Measurements from ENCODE around the gene NUCB2. TPM values are rescaled to one million over a fixed set of nuclear protein-coding genes. Genes with fewer than 3 reads are reported as not detected.

Gene NUCB2
- total and polyA plus RNA-seq, 10 of the 15 experiments (the other 5 are each of a cell fraction or from before 2014, with no cell fraction given) = 16.0 to 74.1 (median 52.1) TPM

GRCh38 chr11:17273211-17273610, 3.3 kb upstream of the NUCB2 start:
- Histone ChIP-seq H3K27ac (ENCODE audit: control insufficient read depth, insufficient read depth) (no peak overlapping the region), H3K36me3 (ENCODE audit: control insufficient read depth in 2 of 2, insufficient read depth in 2 of 2, low read length in 1 of 2) (no peaks in the 10 kb centered on the region), H3K9ac (ENCODE audit: control insufficient read depth, insufficient read depth, low read length) (no peak overlapping the region), H3K4me1 (ENCODE audit: control insufficient read depth, insufficient read depth, low read length) (peaks cover 9% of the 10 kb centered on the region), H3K27me3 (replicated peaks in 1 of 2; ENCODE audit: control insufficient read depth in 2 of 2, insufficient read depth in 2 of 2, low read length in 1 of 2) (peaks cover 0 to 2% of the 10 kb centered on the region in 2 experiments; a peak in 2 of 4 replicates), H3K4me2 (ENCODE audit: control insufficient read depth, insufficient read depth) (no peak overlapping the region), H3K79me2 (ENCODE audit: control insufficient read depth, insufficient read depth, low read length) (peaks cover 3% of the 10 kb centered on the region), H4K20me1 (ENCODE audit: control insufficient read depth, insufficient read depth) (no peaks in the 10 kb centered on the region), H3K4me3 (no peak overlapping the region), H2AFZ (ENCODE audit: control insufficient read depth, low read depth, low read length) (no peak overlapping the region), H3K9me3 (replicated peaks; ENCODE audit: control insufficient read depth, insufficient read depth, low read length) (no peaks in the 10 kb centered on the region)
- RAD21 ChIA-PET (ENCODE audit: unreplicated experiment) = no interaction called here
- DNase-seq (ENCODE audit: low read depth, low spot score) = no peak
- no peak for FAIRE-seq
- ATAC-seq = no peak
- BruUV-seq (replicated peaks) = no TSS peak
- POLR2A ChIA-PET = no interaction called here
- in situ Hi-C loops (cut with MboI) = no loop called here
- no peak for TF ChIP-seq SMAD1 (IDR thresholded peaks at IDR 0.05; ENCODE audit: low read depth, partially characterized antibody)
- TF ChIP-seq ZZZ3 (IDR thresholded peaks at IDR 0.05; ENCODE audit: control insufficient read depth, insufficient read length, low read depth) = no peak
- no peak for TF ChIP-seq ZBED1 (IDR thresholded peaks at IDR 0.05; ENCODE audit: borderline replicate concordance)
- no peak for TF ChIP-seq NFIC (IDR thresholded peaks at IDR 0.05; ENCODE audit: low read depth, low read length)
- no peak for TF ChIP-seq ZNF384 (IDR thresholded peaks at IDR 0.05; ENCODE audit: borderline replicate concordance, low read depth, low read length)
- no peak for TF ChIP-seq ZNF592 (IDR thresholded peaks at IDR 0.05)
- TF ChIP-seq CUX1 (IDR thresholded peaks at IDR 0.05; ENCODE audit: insufficient replicate concordance, low read depth, low read length) = no peak
- no peak for TF ChIP-seq NFYB (IDR thresholded peaks at IDR 0.05; ENCODE audit: insufficient read depth, low read depth, low read length)
- no peak for TF ChIP-seq USF1 (IDR thresholded peaks at IDR 0.05; ENCODE audit: borderline replicate concordance, extremely low read length, insufficient read depth, low read depth, low read length)
- whole genome bisulfite sequencing (ENCODE audit: insufficient coverage, insufficient replicate concordance, low lambda C conversion rate, missing lambda C conversion rate) = 78% methylated on average over 6 of the region's 6 CpGs
- SMC1A ChIA-PET (ENCODE audit: uncharacterized antibody, unreplicated experiment) = interaction anchor here (0.6 kb wide), 1 partner anchor 25 kb away, joined by 3 read pairs; no protein-coding TSS in a partner anchor
- intact Hi-C loops (cut with micrococcal nuclease; ENCODE audit: unreplicated experiment) = no loop called here
- CTCF ChIA-PET = no interaction called here

Measured in GM12878 (cell line).